Measurements from ENCODE around the gene ACAD9.

- TF ChIP-seq CTCF (IDR thresholded peaks at IDR 0.05; ENCODE audit: low read length), result no peak
- TF ChIP-seq EZH2 (IDR thresholded peaks at IDR 0.05; ENCODE audit: borderline replicate concordance, low read length), result no peak
Observed at GRCh38 chr3:128859630-128860029, 19.8 kb upstream of the ACAD9 start.
